GM21515 (cell line): ENCODE data around the gene PTBP1.
"Not testable (repeated sequence)": the region's sequence is repeated elsewhere in the genome, so short reads cannot be mapped to it uniquely, and the experiment has no call there.

Source experiments
- ATAC-seq: cut with Tn5 transposase; IDR thresholded peaks from one replicate; pipeline ENCODE4 v1.9.1; 2021; ENCODE audit not compliant: unreplicated experiment

The PTBP1 gene

DNA sequence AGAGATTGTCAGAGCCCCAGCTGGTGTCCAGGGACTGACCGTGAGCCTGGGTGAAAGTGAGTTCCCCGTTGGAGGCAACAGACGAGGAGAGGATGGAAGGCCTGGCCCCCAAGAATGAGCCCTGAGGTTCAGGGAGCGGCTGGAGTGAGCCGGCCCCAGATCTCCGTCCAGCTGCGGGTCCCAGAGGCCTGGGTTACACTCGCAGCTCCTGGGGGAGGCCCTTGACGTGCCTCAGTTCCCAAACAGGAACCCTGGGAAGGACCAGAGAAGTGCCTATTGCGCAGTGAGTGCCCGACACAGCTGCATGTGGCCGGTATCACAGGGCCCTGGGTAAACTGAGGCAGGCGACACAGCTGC lies 53.7 kb downstream of the PTBP1 start:
- no peak for ATAC-seq

DNA sequence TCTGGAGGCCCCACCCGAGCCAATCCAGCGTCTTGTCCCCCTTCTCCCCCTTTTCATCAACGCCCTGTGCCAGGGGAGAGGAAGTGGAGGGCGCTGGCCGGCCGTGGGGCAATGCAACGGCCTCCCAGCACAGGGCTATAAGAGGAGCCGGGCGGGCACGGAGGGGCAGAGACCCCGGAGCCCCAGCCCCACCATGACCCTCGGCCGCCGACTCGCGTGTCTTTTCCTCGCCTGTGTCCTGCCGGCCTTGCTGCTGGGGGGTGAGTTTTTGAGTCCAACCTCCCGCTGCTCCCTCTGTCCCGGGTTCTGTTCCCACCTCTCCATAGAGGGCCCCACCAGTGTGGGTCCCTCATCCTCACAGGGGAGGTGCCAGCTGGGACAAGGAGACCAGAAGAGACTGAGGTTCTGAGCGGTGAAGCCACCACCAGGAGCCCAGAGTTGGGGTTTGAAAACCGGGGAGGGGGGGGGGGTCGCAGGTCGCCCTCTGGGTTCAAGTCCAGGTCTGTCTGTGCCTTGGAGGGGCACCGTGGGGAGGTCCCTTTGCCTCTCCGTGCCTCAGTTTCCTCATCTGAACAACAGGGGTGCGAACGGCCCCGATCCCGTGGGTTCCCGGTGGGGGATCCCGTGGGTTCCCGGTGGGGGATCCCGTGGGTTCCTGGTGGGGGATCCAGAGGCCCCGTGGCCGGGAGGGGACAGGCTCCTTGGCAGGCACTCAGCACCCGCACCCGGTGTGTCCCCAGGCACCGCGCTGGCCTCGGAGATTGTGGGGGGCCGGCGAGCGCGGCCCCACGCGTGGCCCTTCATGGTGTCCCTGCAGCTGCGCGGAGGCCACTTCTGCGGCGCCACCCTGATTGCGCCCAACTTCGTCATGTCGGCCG lies 55.1 kb downstream of the PTBP1 start, which contains the start of gene ELANE:
ELANE (plus strand) TSS at position 168 of the 878 bp plus-strand sequence; CDS start at position 194, 26 bp downstream.
- ATAC-seq: no peak

DNA sequence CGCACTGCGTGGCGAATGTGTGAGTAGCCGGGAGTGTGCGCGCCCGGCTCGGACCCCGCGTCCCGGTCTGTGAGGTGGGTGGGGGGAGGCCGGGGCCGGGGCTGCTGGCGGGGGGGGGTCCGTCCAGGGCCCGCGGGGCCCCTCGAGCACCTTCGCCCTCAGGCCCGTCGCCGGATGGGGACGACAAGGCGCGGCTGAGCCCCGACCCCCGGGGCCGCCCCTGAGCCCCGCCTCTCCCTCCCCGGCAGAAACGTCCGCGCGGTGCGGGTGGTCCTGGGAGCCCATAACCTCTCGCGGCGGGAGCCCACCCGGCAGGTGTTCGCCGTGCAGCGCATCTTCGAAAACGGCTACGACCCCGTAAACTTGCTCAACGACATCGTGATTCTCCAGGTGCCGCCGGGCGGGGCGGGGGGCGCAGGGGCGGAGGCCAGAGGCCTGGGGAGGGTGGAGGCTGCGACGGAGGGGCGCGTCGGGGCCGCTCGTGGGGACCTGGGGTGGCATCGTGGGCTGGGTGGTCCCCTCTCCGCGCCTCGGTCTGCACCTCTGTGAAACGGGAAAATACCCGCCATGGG lies 55.8 kb downstream of the PTBP1 start:
- no peak for ATAC-seq

DNA sequence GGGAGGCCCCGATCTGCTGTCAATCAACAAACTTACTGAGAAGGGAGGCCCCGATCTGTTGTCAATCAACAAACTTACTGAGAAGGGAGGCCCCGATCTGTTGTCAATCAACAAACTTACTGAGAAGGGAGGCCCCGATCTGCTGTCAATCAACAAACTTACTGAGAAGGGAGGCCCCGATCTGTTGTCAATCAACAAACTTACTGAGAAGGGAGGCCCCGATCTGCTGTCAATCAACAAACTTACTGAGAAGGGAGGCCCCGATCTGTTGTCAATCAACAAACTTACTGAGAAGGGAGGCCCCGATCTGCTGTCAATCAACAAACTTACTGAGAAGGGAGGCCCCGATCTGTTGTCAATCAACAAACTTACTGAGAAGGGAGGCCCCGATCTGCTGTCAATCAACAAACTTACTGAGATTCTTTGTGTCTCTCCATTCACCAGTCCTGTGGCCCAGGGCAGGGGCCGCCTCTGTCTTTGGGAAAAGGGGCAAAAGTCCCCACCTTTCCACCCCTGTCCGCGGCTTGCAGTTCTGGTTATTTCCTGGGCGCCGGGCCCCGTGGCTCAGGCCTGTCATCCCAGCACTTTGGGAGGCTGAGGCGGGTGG lies 56.5 kb downstream of the PTBP1 start:
- not testable (repeated sequence) for ATAC-seq

DNA sequence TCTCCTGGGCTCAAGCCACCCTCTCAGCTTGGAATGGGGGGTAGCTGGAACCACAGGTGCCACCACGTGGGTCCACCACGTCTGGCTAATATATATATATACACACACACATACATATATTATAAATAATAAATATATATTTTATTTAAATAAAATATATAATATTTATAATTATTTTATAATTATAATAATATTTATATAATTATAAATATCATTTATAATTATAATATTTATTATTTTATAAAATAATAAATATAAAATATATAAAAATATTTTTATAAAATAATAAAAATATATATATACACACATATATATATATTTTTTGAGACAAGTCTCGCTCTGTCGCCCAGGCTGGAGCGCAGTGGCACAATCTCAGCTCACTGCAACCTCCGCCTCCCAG lies 57.3 kb downstream of the PTBP1 start:
- no peak for ATAC-seq

DNA sequence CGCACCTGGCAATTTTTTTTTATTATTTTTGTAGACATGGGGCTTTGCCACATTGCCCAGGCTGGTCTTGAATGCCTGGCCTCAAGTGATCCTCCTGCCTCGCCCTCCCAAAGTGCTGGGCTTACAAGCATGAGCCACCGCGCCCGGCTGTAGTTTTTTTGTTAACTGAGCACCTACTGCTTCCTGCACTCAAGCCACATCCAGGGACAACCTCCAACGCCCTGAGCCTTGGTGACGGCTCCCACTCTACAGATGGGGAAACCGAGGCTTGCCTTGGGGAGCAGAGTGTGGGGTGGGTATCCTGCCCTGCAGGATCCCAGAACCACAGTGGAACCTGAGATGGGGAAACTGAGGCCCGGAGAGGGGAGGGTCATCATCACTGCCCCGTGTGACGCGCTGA lies 57.9 kb downstream of the PTBP1 start:
- ATAC-seq: no peak

DNA sequence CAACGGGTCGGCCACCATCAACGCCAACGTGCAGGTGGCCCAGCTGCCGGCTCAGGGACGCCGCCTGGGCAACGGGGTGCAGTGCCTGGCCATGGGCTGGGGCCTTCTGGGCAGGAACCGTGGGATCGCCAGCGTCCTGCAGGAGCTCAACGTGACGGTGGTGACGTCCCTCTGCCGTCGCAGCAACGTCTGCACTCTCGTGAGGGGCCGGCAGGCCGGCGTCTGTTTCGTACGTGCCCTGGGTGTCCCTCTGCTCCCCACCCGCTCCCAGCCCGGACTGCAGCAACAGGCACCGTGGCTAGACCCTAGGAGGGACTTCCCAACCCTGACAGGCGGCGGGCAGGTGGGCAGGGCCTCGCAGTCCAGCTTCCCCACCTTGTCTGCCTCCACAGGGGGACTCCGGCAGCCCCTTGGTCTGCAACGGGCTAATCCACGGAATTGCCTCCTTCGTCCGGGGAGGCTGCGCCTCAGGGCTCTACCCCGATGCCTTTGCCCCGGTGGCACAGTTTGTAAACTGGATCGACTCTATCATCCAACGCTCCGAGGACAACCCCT lies 58.4 kb downstream of the PTBP1 start:
- ATAC-seq: no peak

DNA sequence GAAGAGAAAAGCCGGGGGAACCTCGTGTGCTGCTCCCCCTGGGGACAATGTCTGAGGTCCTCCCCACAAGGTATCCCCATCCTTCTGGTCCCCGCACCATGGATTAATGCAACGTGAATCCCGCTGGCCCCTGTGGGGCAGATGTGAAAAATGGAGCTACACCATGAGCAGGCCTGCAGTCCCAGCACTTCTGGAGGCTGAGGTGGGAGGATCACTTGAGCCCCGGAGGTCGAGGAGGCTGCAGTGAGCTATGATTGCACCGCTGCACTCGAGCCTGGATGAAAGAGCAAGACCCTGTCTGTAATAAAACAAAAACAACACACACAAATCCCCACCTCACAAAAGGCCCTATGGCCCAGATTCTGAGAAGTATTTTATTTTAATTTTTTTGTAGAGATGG lies 61.0 kb downstream of the PTBP1 start:
- no peak for ATAC-seq

DNA sequence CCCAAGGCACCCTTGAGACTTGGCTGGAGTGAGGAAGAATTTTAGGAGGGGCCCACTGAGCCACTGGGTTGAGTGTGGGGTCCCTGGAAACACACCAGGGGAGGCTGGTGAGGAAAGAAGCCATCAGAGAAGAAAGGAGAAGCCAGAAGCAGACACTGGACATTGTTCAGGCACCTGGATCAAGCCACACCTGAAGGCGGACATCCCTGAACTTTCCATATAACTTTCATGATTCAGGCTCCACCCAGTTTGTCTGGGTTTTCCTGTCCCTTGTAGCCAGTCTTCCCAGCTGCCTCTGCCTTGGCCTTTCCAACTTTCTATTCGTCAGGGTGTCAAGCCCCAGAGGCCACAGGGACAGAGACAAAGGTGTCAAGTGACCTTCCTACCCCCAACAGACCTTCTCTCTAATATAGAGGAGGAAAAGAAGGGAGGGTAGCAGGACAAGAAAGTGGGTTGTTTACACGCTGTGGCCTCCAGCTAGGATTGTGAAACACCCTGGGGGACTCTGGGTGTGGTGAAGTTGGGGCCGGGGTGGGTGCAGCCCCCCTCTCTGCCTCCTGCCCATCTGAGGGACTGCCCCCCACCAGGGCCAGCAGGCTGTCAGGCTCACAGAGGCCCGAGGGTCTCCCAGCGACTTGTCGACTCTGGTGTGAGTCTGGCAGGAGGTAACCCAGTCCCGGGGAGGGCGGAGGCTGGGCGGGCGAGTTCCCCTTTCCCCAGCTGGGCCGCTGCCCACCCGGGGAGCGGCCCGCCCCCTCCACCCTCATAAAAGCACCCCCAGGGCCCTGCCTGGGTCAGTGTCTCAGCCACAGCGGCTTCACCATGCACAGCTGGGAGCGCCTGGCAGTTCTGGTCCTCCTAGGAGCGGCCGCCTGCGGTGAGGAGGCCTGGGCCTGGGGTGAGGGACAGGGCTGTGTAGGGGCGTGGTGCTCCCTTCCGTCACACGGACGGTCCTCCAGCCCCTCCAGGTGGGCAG lies 61.9 kb downstream of the PTBP1 start, which contains the start of gene CFD:
CFD (plus strand) TSS at position 797 of the 976 bp plus-strand sequence; CDS start at position 823, 26 bp downstream.
- ATAC-seq: no peak

DNA sequence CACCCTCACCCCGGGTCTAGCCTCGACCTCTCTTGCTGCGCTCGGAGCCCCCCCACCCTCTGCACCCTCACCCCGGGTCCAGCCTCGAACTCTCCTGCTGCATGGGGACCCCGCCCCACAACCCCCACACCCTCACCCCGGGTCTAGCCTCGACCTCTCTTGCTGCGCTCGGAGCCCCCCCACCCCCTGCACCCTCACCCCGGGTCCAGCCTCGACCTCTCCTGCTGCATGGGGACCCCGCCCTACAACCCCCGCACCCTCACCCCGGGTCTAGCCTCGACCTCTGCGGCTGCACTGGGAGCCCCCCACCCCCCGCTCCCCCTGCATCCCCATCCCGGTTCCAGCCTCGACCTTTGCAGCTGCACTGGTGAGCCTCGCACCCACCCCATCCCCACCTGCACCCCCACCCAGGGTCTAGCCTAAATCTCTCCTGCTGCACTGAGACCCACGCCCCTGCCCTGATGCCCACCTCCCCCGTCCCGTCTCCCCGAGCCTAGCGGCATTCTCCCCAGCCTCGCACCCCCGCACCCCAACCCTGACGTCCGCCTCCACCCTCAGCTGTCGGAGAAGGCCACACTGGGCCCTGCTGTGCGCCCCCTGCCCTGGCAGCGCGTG lies 64.0 kb downstream of the PTBP1 start:
- no peak for ATAC-seq
